ENCODE results near the gene BBX. TPM values are rescaled to one million over a fixed set of nuclear protein-coding genes. Genes with fewer than 3 reads are reported as not detected.

The BBX gene
- total and polyA plus RNA-seq, 2 of the 13 experiments (the other 11 are each of a cell fraction or from before 2014, with no cell fraction given): 13.7 to 23.2 TPM

DNA sequence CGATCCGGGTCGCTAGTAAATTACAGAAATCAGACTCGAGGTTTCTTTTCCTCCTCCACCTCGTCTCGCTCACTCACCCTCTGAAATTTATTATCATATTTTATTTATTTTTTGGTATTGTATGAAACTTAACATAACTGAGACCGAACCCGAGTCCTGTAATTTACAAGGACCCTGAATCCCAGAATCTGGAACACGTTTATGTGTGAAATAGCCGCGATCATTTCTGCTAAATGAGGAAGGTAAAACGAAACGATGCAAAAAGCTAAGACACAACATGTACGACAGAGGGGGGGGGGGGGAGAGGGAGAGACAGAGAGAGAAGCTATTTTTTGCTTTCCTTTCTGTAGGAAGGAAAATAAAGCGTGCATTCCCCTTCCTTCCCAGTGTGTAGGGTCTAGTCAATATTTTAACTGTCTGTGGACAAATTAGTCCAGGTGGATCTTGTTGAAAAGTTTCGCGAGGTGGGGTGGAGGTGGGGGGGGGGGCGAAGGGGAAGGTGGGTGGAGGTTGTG is 1.6 kb downstream of the BBX start:
- H3K4me2 ChIP-seq (ENCODE audit: low read depth, low read length): peak overlapping the region; percentile 88
- POLR2A ChIA-PET: interaction anchor here (1.4 kb wide), 1 partner anchor 54 kb away, joined by 3 read pairs; no protein-coding TSS in a partner anchor
- H2AFZ ChIP-seq (ENCODE audit: low read length): peak overlapping the region; percentile 61
- H3K79me2 ChIP-seq (ENCODE audit: insufficient read depth, low read length): peaks cover 31% of the 10 kb centered on the region
- WGBS (ENCODE audit: low lambda C conversion rate): under 1% methylated on average over 17 of the region's 18 CpGs
- intact Hi-C loops (cut with micrococcal nuclease; ENCODE audit: unreplicated experiment) (no loop called here), in situ Hi-C loops (cut with HindIII; ENCODE audit: extremely low pct_ligation_motif_present, low pct_unique_long_range_greater_than_20kb) (no loop called here)
- peak overlapping the region; percentile 82 for H3K27ac ChIP-seq (ENCODE audit: extremely low read length, insufficient read depth, low read length)
- CTCF ChIA-PET (ENCODE audit: low intra/inter-chr PET ratio, low total read pairs): no interaction called here
- H4K20me1 ChIP-seq (ENCODE audit: insufficient read depth, low read length): no peaks in the 10 kb centered on the region
- ATAC-seq: no peak
- DNase-seq (ENCODE audit: low spot score): no peak
- peak overlapping the region; percentile 80 to 91 (median 86) for H3K4me3 ChIP-seq (replicated peaks in 1 of 3; ENCODE audit: insufficient read depth in 1 of 3, low read depth in 2 of 3, low read length in 3 of 3)
- BruUV-seq (replicated peaks): no TSS peak
- H3K36me3 ChIP-seq (replicated peaks in 1 of 2; ENCODE audit: control insufficient read depth in 1 of 2, insufficient read depth in 2 of 2, low read length in 2 of 2): no peaks in the 10 kb centered on the region; a peak in 3 of 5 replicates
- peak overlapping the region; percentile 77 for H3K9ac ChIP-seq (ENCODE audit: insufficient read depth, low read depth, low read length)
- FAIRE-seq: no peak
- TF ChIP-seq ZNF382 (CRISPR knock-in tag; IDR thresholded peaks at IDR 0.05; ENCODE audit: borderline replicate concordance) (no peak), SKI (IDR thresholded peaks at IDR 0.05; ENCODE audit: partially characterized antibody) (no peak), GZF1 (CRISPR knock-in tag; IDR thresholded peaks at IDR 0.05) (no peak), MIER3 (CRISPR knock-in tag; IDR thresholded peaks at IDR 0.05; ENCODE audit: borderline replicate concordance) (no peak), ZNF556 (CRISPR knock-in tag; IDR thresholded peaks at IDR 0.05; ENCODE audit: borderline replicate concordance) (no peak)
- TF ChIP-seq, protein P1, sequence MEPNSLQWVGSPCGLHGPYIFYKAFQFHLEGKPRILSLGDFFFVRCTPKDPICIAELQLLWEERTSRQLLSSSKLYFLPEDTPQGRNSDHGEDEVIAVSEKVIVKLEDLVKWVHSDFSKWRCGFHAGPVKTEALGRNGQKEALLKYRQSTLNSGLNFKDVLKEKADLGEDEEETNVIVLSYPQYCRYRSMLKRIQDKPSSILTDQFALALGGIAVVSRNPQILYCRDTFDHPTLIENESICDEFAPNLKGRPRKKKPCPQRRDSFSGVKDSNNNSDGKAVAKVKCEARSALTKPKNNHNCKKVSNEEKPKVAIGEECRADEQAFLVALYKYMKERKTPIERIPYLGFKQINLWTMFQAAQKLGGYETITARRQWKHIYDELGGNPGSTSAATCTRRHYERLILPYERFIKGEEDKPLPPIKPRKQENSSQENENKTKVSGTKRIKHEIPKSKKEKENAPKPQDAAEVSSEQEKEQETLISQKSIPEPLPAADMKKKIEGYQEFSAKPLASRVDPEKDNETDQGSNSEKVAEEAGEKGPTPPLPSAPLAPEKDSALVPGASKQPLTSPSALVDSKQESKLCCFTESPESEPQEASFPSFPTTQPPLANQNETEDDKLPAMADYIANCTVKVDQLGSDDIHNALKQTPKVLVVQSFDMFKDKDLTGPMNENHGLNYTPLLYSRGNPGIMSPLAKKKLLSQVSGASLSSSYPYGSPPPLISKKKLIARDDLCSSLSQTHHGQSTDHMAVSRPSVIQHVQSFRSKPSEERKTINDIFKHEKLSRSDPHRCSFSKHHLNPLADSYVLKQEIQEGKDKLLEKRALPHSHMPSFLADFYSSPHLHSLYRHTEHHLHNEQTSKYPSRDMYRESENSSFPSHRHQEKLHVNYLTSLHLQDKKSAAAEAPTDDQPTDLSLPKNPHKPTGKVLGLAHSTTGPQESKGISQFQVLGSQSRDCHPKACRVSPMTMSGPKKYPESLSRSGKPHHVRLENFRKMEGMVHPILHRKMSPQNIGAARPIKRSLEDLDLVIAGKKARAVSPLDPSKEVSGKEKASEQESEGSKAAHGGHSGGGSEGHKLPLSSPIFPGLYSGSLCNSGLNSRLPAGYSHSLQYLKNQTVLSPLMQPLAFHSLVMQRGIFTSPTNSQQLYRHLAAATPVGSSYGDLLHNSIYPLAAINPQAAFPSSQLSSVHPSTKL (CRISPR knock-in tag; IDR thresholded peaks at IDR 0.05): 0 out of 2 replicates have a peak, but pooled peaks have one; percentile 4
- TF ChIP-seq, protein P2, sequence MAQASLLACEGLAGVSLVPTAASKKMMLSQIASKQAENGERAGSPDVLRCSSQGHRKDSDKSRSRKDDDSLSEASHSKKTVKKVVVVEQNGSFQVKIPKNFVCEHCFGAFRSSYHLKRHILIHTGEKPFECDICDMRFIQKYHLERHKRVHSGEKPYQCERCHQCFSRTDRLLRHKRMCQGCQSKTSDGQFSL (CRISPR knock-in tag; IDR thresholded peaks at IDR 0.05): peak; percentile 83
- H3K9me3 ChIP-seq (ENCODE audit: low read length): no peaks in the 10 kb centered on the region
- peaks cover 22% of the 10 kb centered on the region for H3K4me1 ChIP-seq (ENCODE audit: insufficient read depth, low read length)
- no peaks in the 10 kb centered on the region; a peak in 1 of 5 replicates for H3K27me3 ChIP-seq (ENCODE audit: control insufficient read depth in 1 of 2, insufficient read depth in 2 of 2, low read length in 2 of 2)
